ENCODE data around the gene SLC10A3. TPM values are rescaled to one million over a fixed set of nuclear protein-coding genes. Genes with fewer than 3 reads are reported as not detected.

SLC10A3 gene
- total RNA-seq, 4 donors from 2014 or later = 24.5 to 44.9 (median 38.1) TPM

DNA sequence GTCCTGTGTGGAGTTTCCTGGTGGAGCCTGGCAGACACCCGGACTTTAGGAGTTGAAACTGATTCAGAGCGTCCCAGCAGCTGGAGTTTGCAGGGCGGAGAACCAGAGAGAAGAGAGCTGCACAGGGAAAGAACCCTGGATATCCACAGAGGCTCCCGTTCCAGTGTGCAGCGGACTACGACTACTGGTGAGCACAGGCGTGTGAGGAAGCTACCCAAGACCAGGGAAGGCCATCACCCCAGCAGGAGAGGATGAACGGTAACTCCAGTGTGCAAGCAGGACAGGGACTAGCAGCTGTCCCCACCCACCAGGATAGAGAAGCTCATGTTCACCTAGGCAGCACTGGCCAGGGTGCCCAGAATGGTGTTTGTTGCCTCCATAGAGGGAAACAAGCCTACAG lies 13.6 kb downstream of the SLC10A3 start:
- no peak overlapping the region for H3K4me3 ChIP-seq
- no peak for DNase-seq (ENCODE audit: extremely low spot score)
- no peaks in the 10 kb centered on the region for H3K27me3 ChIP-seq
- TF ChIP-seq POLR2AphosphoS5 (IDR thresholded peaks at IDR 0.05) (no peak), EP300 (IDR thresholded peaks at IDR 0.05) (no peak), POLR2A (IDR thresholded peaks at IDR 0.05; ENCODE audit: low read depth) (no peak)
- TF ChIP-seq, protein P1, sequence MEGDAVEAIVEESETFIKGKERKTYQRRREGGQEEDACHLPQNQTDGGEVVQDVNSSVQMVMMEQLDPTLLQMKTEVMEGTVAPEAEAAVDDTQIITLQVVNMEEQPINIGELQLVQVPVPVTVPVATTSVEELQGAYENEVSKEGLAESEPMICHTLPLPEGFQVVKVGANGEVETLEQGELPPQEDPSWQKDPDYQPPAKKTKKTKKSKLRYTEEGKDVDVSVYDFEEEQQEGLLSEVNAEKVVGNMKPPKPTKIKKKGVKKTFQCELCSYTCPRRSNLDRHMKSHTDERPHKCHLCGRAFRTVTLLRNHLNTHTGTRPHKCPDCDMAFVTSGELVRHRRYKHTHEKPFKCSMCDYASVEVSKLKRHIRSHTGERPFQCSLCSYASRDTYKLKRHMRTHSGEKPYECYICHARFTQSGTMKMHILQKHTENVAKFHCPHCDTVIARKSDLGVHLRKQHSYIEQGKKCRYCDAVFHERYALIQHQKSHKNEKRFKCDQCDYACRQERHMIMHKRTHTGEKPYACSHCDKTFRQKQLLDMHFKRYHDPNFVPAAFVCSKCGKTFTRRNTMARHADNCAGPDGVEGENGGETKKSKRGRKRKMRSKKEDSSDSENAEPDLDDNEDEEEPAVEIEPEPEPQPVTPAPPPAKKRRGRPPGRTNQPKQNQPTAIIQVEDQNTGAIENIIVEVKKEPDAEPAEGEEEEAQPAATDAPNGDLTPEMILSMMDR (IDR thresholded peaks at IDR 0.05) = no peak
- no peaks in the 10 kb centered on the region for H3K9me3 ChIP-seq
- peaks cover 0 to 14% (median 13%) of the 10 kb centered on the region in 4 donors for H3K4me1 ChIP-seq
- H3K36me3 ChIP-seq = peaks cover 0 to 6% (median 0%) of the 10 kb centered on the region in 4 donors
- 84% methylated on average over 8 of the region's 8 CpGs for WGBS
- intact Hi-C loops (cut with DNase I) = no loop called here
- H3K27ac ChIP-seq (replicated peaks in 1 of 4) = no peak overlapping the region

- Histone ChIP-seq H3K36me3 (peaks cover 0 to 38% (median 18%) of the 10 kb centered on the region in 4 donors), H3K27ac (replicated peaks in 1 of 4) (no peak overlapping the region), H3K27me3 (no peaks in the 10 kb centered on the region), H3K9me3 (no peaks in the 10 kb centered on the region), H3K4me3 (no peak overlapping the region), H3K4me1 (peaks cover 0 to 7% (median 7%) of the 10 kb centered on the region in 4 donors)
- intact Hi-C loops (cut with DNase I) = no loop called here
- no peak for TF ChIP-seq EP300 (IDR thresholded peaks at IDR 0.05)
- no peak for TF ChIP-seq POLR2A (IDR thresholded peaks at IDR 0.05; ENCODE audit: low read depth)
- no peak for TF ChIP-seq POLR2AphosphoS5 (IDR thresholded peaks at IDR 0.05)
- TF ChIP-seq, protein P1 (IDR thresholded peaks at IDR 0.05) = no peak
- 82% methylated on average over 7 of the region's 7 CpGs for WGBS
- no peak for DNase-seq (ENCODE audit: extremely low spot score)
Observed at GRCh38 chrX:154473683-154474082, 16.7 kb downstream of the SLC10A3 start.

- peaks cover 0 to 3% (median 2%) of the 10 kb centered on the region in 4 donors for H3K4me1 ChIP-seq
- intact Hi-C loops (cut with DNase I) = no loop called here
- H3K27me3 ChIP-seq = no peaks in the 10 kb centered on the region
- H3K36me3 ChIP-seq = peaks cover 0 to 45% (median 25%) of the 10 kb centered on the region in 4 donors
- 80% methylated on average over 20 of the region's 28 CpGs for WGBS
- H3K4me3 ChIP-seq = no peak overlapping the region
- TF ChIP-seq EP300 (IDR thresholded peaks at IDR 0.05) (no peak), POLR2A (IDR thresholded peaks at IDR 0.05; ENCODE audit: low read depth) (no peak), POLR2AphosphoS5 (IDR thresholded peaks at IDR 0.05) (no peak)
- TF ChIP-seq, protein P1 (IDR thresholded peaks at IDR 0.05) = no peak
- no peaks in the 10 kb centered on the region for H3K9me3 ChIP-seq
- no peak overlapping the region for H3K27ac ChIP-seq (replicated peaks in 1 of 4)
- DNase-seq (ENCODE audit: extremely low spot score) = no peak
Observed at GRCh38 chrX:154472685-154473632, 17.5 kb downstream of the SLC10A3 start.

GRCh38 chrX:154471839-154472684 lies 18.4 kb downstream of the SLC10A3 start:
- no peaks in the 10 kb centered on the region for H3K4me1 ChIP-seq
- H3K9me3 ChIP-seq = no peaks in the 10 kb centered on the region
- intact Hi-C loops (cut with DNase I) = no loop called here
- no peak overlapping the region for H3K4me3 ChIP-seq
- H3K36me3 ChIP-seq = peaks cover 0 to 54% (median 32%) of the 10 kb centered on the region in 4 donors
- no peaks in the 10 kb centered on the region for H3K27me3 ChIP-seq
- WGBS = 82% methylated on average over 22 of the region's 23 CpGs
- no peak overlapping the region for H3K27ac ChIP-seq (replicated peaks in 1 of 4)
- TF ChIP-seq EP300 (IDR thresholded peaks at IDR 0.05) = no peak
- TF ChIP-seq, protein P1 (IDR thresholded peaks at IDR 0.05) = no peak
- TF ChIP-seq POLR2AphosphoS5 (IDR thresholded peaks at IDR 0.05) = no peak
- no peak for TF ChIP-seq POLR2A (IDR thresholded peaks at IDR 0.05; ENCODE audit: low read depth)
- DNase-seq (ENCODE audit: extremely low spot score) = no peak
